ENCODE data around the gene ADCY9. TPM values are rescaled to one million over a fixed set of nuclear protein-coding genes. Genes with fewer than 3 reads are reported as not detected.
"Not testable (repeated sequence)": the region's sequence is repeated elsewhere in the genome, so short reads cannot be mapped to it uniquely, and the experiment has no call there.

The ADCY9 gene
- polyA plus RNA-seq, 1 donor from 2014 or later: 6.3 TPM

- H3K9ac ChIP-seq (ENCODE audit: low read length): no peak overlapping the region
- H3K79me2 ChIP-seq (replicated peaks; ENCODE audit: insufficient read depth, low read length): no peaks in the 10 kb centered on the region
- no peaks in the 10 kb centered on the region for H4K20me1 ChIP-seq (ENCODE audit: insufficient read depth)
- TF ChIP-seq EP300 (conservative IDR thresholded peaks at IDR 0.05; ENCODE audit: poor library complexity, severe bottlenecking): no peak
- TF ChIP-seq RAD21 (conservative IDR thresholded peaks at IDR 0.05): no peak
- no peak for TF ChIP-seq TAF1 (IDR thresholded peaks at IDR 0.05; ENCODE audit: low read depth)
- no peak for TF ChIP-seq POLR2AphosphoS5 (IDR thresholded peaks at IDR 0.05)
- TF ChIP-seq EZH2 (IDR thresholded peaks at IDR 0.05; ENCODE audit: borderline replicate concordance, insufficient read depth, low read length, poor library complexity, severe bottlenecking): no peak
- no peak for TF ChIP-seq CTCF (IDR thresholded peaks at IDR 0.05; ENCODE audit: poor library complexity, severe bottlenecking)
- TF ChIP-seq REST (IDR thresholded peaks at IDR 0.05; ENCODE audit: borderline replicate concordance): no peak
- TF ChIP-seq SMC3 (conservative IDR thresholded peaks at IDR 0.05; ENCODE audit: poor library complexity): no peak
- no peak for TF ChIP-seq MXI1 (conservative IDR thresholded peaks at IDR 0.05; ENCODE audit: poor library complexity, severe bottlenecking)
- H3K36me3 ChIP-seq (ENCODE audit: insufficient read depth, low read length): no peaks in the 10 kb centered on the region
- no peak overlapping the region for H3K4me3 ChIP-seq (ENCODE audit: low read length)
- H3F3A ChIP-seq (ENCODE audit: insufficient read depth, low read length, poor library complexity, severe bottlenecking): no peaks in the 10 kb centered on the region
- no peak overlapping the region for H3K27ac ChIP-seq (ENCODE audit: low read length)
- no peaks in the 10 kb centered on the region for H3K9me3 ChIP-seq (ENCODE audit: low read length)
- H2AFZ ChIP-seq (ENCODE audit: low read depth, low read length): no peak overlapping the region
- H3K4me2 ChIP-seq (ENCODE audit: low read length): no peak overlapping the region
- no peaks in the 10 kb centered on the region for H3K27me3 ChIP-seq (ENCODE audit: insufficient read depth, low read depth, low read length)
- H3K9me2 ChIP-seq (ENCODE audit: insufficient read depth, low read length): no peaks in the 10 kb centered on the region
Observed at GRCh38 chr16:3945751-3946603, 170.3 kb downstream of the ADCY9 start.

- not testable (repeated sequence) for H4K20me1 ChIP-seq (ENCODE audit: insufficient read depth); H3K9me2 ChIP-seq (ENCODE audit: insufficient read depth, low read length); H3K36me3 ChIP-seq (ENCODE audit: insufficient read depth, low read length); H3K9ac ChIP-seq (ENCODE audit: low read length); H3K4me3 ChIP-seq (ENCODE audit: low read length); H3K4me2 ChIP-seq (ENCODE audit: low read length); H3K9me3 ChIP-seq (ENCODE audit: low read length); H3K27me3 ChIP-seq (ENCODE audit: insufficient read depth, low read depth, low read length); H3F3A ChIP-seq (ENCODE audit: insufficient read depth, low read length, poor library complexity, severe bottlenecking); H2AFZ ChIP-seq (ENCODE audit: low read depth, low read length); H3K27ac ChIP-seq (ENCODE audit: low read length); H3K79me2 ChIP-seq (replicated peaks; ENCODE audit: insufficient read depth, low read length)
Observed at GRCh38 chr16:3944457-3944856, 171.8 kb downstream of the ADCY9 start.

- not testable (repeated sequence) for H3K9me3 ChIP-seq (ENCODE audit: low read length); H3K4me2 ChIP-seq (ENCODE audit: low read length); H3K9me2 ChIP-seq (ENCODE audit: insufficient read depth, low read length); H3K27me3 ChIP-seq (ENCODE audit: insufficient read depth, low read depth, low read length); H4K20me1 ChIP-seq (ENCODE audit: insufficient read depth); H3K27ac ChIP-seq (ENCODE audit: low read length); H3K36me3 ChIP-seq (ENCODE audit: insufficient read depth, low read length); H3K79me2 ChIP-seq (replicated peaks; ENCODE audit: insufficient read depth, low read length); H3K9ac ChIP-seq (ENCODE audit: low read length); H2AFZ ChIP-seq (ENCODE audit: low read depth, low read length); H3F3A ChIP-seq (ENCODE audit: insufficient read depth, low read length, poor library complexity, severe bottlenecking); H3K4me3 ChIP-seq (ENCODE audit: low read length)
Observed at GRCh38 chr16:3942146-3942545, 174.1 kb downstream of the ADCY9 start.

All from neural cell (in vitro differentiated cells).